Retinal pigment epithelial cell (primary cell): Measurements from ENCODE around the gene SMARCB1.

Experiments
- DNase-seq: peaks from one replicate; pipeline ENCODE4 v3.0.0-alpha.2; 2010; ENCODE audit warnings: low read depth
- H3K4me3 ChIP-seq: 2 replicates; pipeline ENCODE4 v1.5.1; 2011; ENCODE audit warnings: mild to moderate bottlenecking, low read length, control low read depth, moderate library complexity
- CTCF ChIP-seq: conservative IDR thresholded peaks from 2 replicates; pipeline ENCODE4 v1.5.1; 2011; ENCODE audit warnings: low read depth, low read length, control low read depth, inconsistent platforms

SMARCB1 gene

DNA sequence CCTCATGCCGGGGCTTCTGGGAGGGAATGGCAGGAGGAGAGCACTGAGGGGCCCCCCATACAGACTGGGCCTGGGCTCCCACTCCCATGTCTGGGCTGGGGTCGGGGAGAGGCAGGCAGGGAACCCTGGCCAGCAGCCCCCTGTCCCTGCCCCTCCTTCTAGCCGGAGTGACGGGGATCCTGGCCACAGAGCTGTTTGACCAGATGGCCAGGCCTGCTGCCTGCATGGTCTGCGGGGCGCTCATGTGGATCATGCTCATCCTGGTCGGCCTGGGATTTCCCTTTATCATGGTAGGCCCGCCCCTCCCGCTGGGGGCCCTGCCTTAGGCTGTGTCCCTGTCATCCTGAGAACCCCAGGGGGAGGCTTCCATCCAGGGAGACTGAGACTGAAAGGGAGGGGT lies 97.4 kb downstream of the SMARCB1 start:
- H3K4me3 ChIP-seq, result no peak overlapping the region
- DNase-seq, result no peak
- no peak for TF ChIP-seq CTCF
